Endothelial cell (in vitro differentiated cells): Measurements from ENCODE around the gene CEMIP. TPM values are rescaled to one million over a fixed set of nuclear protein-coding genes. Genes with fewer than 3 reads are reported as not detected.

Source experiments
- DNase-seq: peaks from one replicate; pipeline ENCODE4 v3.0.0; 2021; ENCODE audit warnings: low spot score
- H3K27ac Mint-ChIP-seq: one replicate; pipeline ENCODE4 v1.8.0; 2021; ENCODE audit warnings: mixed read lengths, inconsistent platforms; ENCODE audit not compliant: unreplicated experiment
- H3K27me3 Mint-ChIP-seq: one replicate; pipeline ENCODE4 v1.8.0; 2021; ENCODE audit warnings: mild to moderate bottlenecking, moderate library complexity, mixed read lengths, inconsistent platforms; ENCODE audit not compliant: unreplicated experiment
- H3K36me3 Mint-ChIP-seq: one replicate; pipeline ENCODE4 v1.8.0; 2021; ENCODE audit warnings: mild to moderate bottlenecking, low read depth, mixed read lengths, inconsistent platforms; ENCODE audit not compliant: unreplicated experiment
- H3K4me1 Mint-ChIP-seq: one replicate; pipeline ENCODE4 v1.8.0; 2021; ENCODE audit warnings: mild to moderate bottlenecking, mixed read lengths, inconsistent platforms; ENCODE audit not compliant: unreplicated experiment
- H3K4me3 Mint-ChIP-seq: one replicate; pipeline ENCODE4 v1.8.0; 2021; ENCODE audit warnings: mild to moderate bottlenecking, mixed read lengths, inconsistent platforms; ENCODE audit not compliant: unreplicated experiment
- H3K9me3 Mint-ChIP-seq: one replicate; pipeline ENCODE4 v1.8.0; 2021; ENCODE audit warnings: mixed read lengths, inconsistent platforms; ENCODE audit not compliant: unreplicated experiment
- total RNA-seq: library from RNA; stranded (reverse); fragmentation: NEBNext Ultra II Directional; extraction: Animal tissue kit (Norgen Biotek cat#: 25700); gene quantifications from one replicate; pipeline ENCODE4 v1.2.1, GENCODE V29; 2021; ENCODE audit not compliant: unreplicated experiment
- TF ChIP-seq, protein P1 (sequence below): fragments of 200-600 bp; sonication (generic); IDR thresholded peaks from one replicate; pipeline ENCODE4 v1.5.0; 2021; ENCODE audit warnings: antibody characterized with exemption; ENCODE audit not compliant: unreplicated experiment

CEMIP gene
- total RNA-seq, 1 donor from 2014 or later, result not detected

DNA sequence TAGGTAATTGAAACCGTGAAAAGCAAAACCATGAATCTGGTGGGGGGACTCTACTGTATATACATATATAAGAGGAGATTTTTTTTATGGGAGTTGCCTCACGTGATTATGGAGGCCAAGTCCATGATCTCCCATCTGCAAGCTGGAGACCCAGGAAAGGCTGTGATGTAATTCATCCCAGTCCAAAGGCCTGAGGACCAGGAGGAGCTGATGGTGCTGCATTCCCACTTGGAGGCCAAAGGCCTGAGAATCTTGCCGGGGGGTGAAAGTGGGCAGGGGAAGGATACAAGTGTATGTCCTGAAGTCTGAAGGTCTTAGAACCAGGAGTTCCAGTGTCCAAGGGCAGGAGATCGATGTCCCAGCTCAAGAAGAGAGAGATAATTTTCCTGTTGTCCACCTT, 37.1 kb upstream of the CEMIP start:
- no peak for DNase-seq
- no peaks in the 10 kb centered on the region for H3K27me3 Mint-ChIP-seq
- peaks cover 4% of the 10 kb centered on the region for H3K36me3 Mint-ChIP-seq
- no peak overlapping the region for H3K27ac Mint-ChIP-seq
- H3K9me3 Mint-ChIP-seq, result no peaks in the 10 kb centered on the region
- TF ChIP-seq, protein P1, sequence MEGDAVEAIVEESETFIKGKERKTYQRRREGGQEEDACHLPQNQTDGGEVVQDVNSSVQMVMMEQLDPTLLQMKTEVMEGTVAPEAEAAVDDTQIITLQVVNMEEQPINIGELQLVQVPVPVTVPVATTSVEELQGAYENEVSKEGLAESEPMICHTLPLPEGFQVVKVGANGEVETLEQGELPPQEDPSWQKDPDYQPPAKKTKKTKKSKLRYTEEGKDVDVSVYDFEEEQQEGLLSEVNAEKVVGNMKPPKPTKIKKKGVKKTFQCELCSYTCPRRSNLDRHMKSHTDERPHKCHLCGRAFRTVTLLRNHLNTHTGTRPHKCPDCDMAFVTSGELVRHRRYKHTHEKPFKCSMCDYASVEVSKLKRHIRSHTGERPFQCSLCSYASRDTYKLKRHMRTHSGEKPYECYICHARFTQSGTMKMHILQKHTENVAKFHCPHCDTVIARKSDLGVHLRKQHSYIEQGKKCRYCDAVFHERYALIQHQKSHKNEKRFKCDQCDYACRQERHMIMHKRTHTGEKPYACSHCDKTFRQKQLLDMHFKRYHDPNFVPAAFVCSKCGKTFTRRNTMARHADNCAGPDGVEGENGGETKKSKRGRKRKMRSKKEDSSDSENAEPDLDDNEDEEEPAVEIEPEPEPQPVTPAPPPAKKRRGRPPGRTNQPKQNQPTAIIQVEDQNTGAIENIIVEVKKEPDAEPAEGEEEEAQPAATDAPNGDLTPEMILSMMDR, result no peak
- H3K4me3 Mint-ChIP-seq, result no peak overlapping the region
- no peaks in the 10 kb centered on the region for H3K4me1 Mint-ChIP-seq

DNA sequence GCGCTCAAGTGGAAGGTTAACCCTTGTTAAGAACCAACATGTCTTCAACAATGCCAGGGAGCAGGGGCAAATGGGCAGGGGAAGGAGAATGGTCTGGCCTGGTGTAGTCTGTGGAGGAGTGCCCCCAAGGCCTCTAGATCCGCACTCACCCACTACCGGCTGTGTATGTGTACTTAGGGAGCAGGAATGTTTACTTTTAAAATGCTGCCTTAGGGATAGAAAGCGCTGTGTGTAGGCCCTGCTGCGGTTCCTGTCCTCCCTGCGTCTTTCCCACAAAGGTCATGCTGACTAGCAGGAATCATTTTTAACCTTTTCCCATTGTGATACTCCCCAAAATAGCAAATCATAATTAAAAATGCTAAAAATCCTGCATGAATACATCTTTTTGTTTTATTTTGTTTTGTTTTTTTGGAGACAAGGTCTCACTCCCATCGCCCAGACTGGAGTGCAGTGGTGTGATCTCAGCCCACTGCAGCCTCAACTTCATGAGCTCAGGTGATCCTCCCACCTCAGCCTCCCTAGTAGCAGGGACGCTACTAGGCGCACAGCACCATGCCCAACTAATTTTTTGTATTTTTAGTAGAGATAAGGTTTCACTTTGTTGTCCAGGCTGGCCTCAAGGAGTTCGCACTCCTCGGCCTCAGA, 35.9 kb upstream of the CEMIP start:
- Mint-ChIP-seq H3K4me1 (peaks cover 7% of the 10 kb centered on the region), H3K4me3 (no peak overlapping the region), H3K36me3 (peaks cover 4% of the 10 kb centered on the region), H3K9me3 (no peaks in the 10 kb centered on the region), H3K27ac (no peak overlapping the region), H3K27me3 (no peaks in the 10 kb centered on the region)
- TF ChIP-seq, protein P1, result no peak
- DNase-seq, result no peak

DNA sequence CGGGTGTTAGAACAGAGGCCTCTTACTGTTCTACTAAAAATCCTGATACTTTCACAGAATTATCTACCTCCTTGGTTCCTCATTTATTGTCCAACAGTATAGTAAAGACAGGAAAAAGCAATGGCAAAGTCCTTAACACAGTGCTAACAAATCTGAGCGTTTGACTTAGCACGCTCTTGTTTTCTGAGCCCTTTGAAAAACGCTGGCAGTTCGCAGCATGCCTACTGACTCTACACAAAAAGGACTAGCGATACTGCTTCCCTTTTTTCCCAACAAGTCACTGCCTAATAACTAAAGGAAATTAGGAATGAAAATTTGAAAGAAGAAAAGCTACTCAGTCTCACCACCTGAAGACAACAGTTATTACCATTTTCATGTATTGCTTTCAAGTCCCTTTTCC, 34.8 kb upstream of the CEMIP start:
- no peaks in the 10 kb centered on the region for H3K9me3 Mint-ChIP-seq
- TF ChIP-seq, protein P1, result no peak
- H3K36me3 Mint-ChIP-seq, result no peaks in the 10 kb centered on the region
- H3K4me3 Mint-ChIP-seq, result no peak overlapping the region
- no peak overlapping the region for H3K27ac Mint-ChIP-seq
- peaks cover 7% of the 10 kb centered on the region for H3K4me1 Mint-ChIP-seq
- H3K27me3 Mint-ChIP-seq, result no peaks in the 10 kb centered on the region
- DNase-seq, result no peak

DNA sequence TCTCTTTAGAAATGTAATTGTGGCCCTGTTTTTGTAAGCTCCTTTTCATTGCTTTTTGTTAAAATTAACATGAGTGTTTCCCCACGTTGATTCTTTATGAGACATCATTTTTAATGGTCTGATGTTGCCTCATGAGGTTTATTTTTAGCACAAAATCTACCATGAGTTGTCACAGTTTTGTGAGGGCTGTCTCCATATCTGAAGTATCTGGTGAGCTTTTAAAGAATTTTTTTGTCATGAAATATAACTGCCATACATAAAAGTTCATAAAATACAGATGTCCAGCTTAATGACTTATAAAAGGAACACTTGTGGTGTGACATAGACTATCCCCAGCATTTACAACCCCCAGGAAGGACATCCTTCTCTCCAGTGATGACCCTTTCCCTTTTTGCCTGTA, 34.3 kb upstream of the CEMIP start:
- Mint-ChIP-seq H3K4me3 (no peak overlapping the region), H3K27ac (no peak overlapping the region), H3K9me3 (no peaks in the 10 kb centered on the region), H3K27me3 (no peaks in the 10 kb centered on the region), H3K4me1 (peaks cover 7% of the 10 kb centered on the region), H3K36me3 (no peaks in the 10 kb centered on the region)
- DNase-seq, result no peak
- TF ChIP-seq, protein P1, result no peak

DNA sequence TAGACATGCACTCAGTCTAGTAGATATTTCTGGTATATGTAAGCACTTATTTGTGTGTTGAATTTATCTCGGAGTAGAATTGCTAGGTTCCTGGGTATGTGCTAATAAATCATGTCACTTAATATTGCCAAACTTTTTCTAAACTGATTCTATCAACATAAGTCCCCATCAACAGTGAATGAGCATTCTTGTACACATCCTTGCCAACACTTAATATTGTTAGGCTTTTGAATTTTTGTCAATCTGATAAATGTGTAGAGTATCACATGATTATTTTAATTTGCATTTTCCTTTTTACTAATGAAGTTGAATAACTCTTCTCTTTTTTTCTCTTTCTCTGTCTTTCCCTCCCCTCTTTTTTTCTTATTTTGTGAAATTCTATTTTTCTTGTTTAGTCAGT, 33.3 kb upstream of the CEMIP start:
- Mint-ChIP-seq H3K4me1 (peaks cover 7% of the 10 kb centered on the region), H3K9me3 (no peaks in the 10 kb centered on the region), H3K27me3 (no peaks in the 10 kb centered on the region), H3K4me3 (no peak overlapping the region), H3K36me3 (no peaks in the 10 kb centered on the region), H3K27ac (no peak overlapping the region)
- TF ChIP-seq, protein P1, result no peak
- no peak for DNase-seq
